HepG2 (cell line): ENCODE data around the gene MIOS. TPM values are rescaled to one million over a fixed set of nuclear protein-coding genes. Genes with fewer than 3 reads are reported as not detected.

Source experiments
- ATAC-seq: fragments of 200-7000 bp; cut with Tn5 transposase; 3 replicates; pipeline ENCODE4 v1.9.1; 2020; ENCODE audit warnings: mild to moderate bottlenecking, moderate library complexity
- BruUV-seq: library from RNA; stranded (reverse); fragments of 400-500 nt; replicated peaks from 2 replicates; lab custom pipeline; 2021; lab: Mats Ljungman, UMichigan
- CTCF ChIA-PET: fragments of 300-600 bp; formaldehyde crosslinking; extraction: SDS; loops from one replicate; lab custom pipeline; 2021; ENCODE audit warnings: low total read pairs, inconsistent platforms, low intra/inter-chr PET ratio; lab: Yijun Ruan, JAX
- POLR2A ChIA-PET: fragments of 350-600 bp; sonication (Branson Sonifier 250); formaldehyde crosslinking; loops from one replicate; lab custom pipeline; 2020; ENCODE audit warnings: antibody characterized with exemption, inconsistent platforms; lab: Yijun Ruan, JAX
- DNase-seq: peaks from one replicate; pipeline ENCODE4 v3.0.0-alpha.2; 2015; ENCODE audit warnings: low spot score
- FAIRE-seq: peaks from 3 replicates; lab custom pipeline; 2011; peaks lifted over from hg19 to GRCh38; lab: Jason Lieb, UNC
- H2AFZ ChIP-seq: one replicate; pipeline ENCODE4 v1.6.1; 2011; ENCODE audit warnings: low read length, inconsistent platforms
- H3K27ac ChIP-seq: fragments of 300-600 bp; 3 replicates; pipeline ENCODE4 v1.8.0; 2011; ENCODE audit warnings: mixed run types, mild to moderate bottlenecking, mixed read lengths, low read length, inconsistent platforms; ENCODE audit not compliant: insufficient read depth; ENCODE audit errors: extremely low read length
- H3K27me3 ChIP-seq, 2 experiments: fragments of 200-600 bp in 1 of 2; 2 replicates in 1 of 2; 3 replicates in 1 of 2; pipeline versions ENCODE4 v1.6.0 to v1.8.0; 2011; ENCODE audit warnings: low read length in 2 of 2, mild to moderate bottlenecking in 2 of 2, moderate library complexity in 2 of 2, inconsistent platforms in 1 of 2; ENCODE audit not compliant: insufficient read depth in 2 of 2, control insufficient read depth in 1 of 2
- H3K36me3 ChIP-seq, 2 experiments: fragments of 200-600 bp in 1 of 2; replicated peaks in 1 of 2; 2 replicates in 1 of 2; 3 replicates in 1 of 2; pipeline versions ENCODE4 v1.5.1 to v1.8.0; 2011; ENCODE audit warnings: low read length in 2 of 2, inconsistent platforms in 1 of 2; ENCODE audit not compliant: insufficient read depth in 2 of 2, control insufficient read depth in 1 of 2
- H3K4me1 ChIP-seq: 2 replicates; pipeline ENCODE4 v1.5.1; 2012; ENCODE audit warnings: low read length, inconsistent platforms; ENCODE audit not compliant: insufficient read depth
- H3K4me2 ChIP-seq: 2 replicates; pipeline ENCODE4 v1.6.0; 2011; ENCODE audit warnings: low read depth, low read length, inconsistent platforms
- H3K4me3 ChIP-seq, 3 experiments: fragments of 200-600 bp in 1 of 3; sonication (generic), shearing (Covaris generic) in 1 of 3; replicated peaks in 1 of 3; 2 replicates each; pipeline ENCODE4 v1.5.1; 2011 to 2016; ENCODE audit warnings: low read length in 3 of 3, inconsistent platforms in 2 of 3, low read depth in 2 of 3, mild to moderate bottlenecking in 2 of 3, control low read depth in 1 of 3, mixed read lengths in 1 of 3; ENCODE audit not compliant: insufficient read depth in 1 of 3
- H3K79me2 ChIP-seq: one replicate; pipeline ENCODE4 v1.6.1; 2011; ENCODE audit warnings: low read length, inconsistent platforms; ENCODE audit not compliant: insufficient read depth
- H3K9ac ChIP-seq: 2 replicates; pipeline ENCODE4 v1.6.0; 2011; ENCODE audit warnings: mild to moderate bottlenecking, low read depth, low read length, inconsistent platforms; ENCODE audit not compliant: insufficient read depth
- H3K9me3 ChIP-seq: 2 replicates; pipeline ENCODE4 v1.5.1; 2012; ENCODE audit warnings: mild to moderate bottlenecking, low read length
- H4K20me1 ChIP-seq: 2 replicates; pipeline ENCODE4 v1.6.0; 2011; ENCODE audit warnings: inconsistent platforms, mild to moderate bottlenecking, low read length, moderate library complexity; ENCODE audit not compliant: insufficient read depth
- ATM ChIP-seq: fragments of 450-650 bp; IDR thresholded peaks from 2 replicates; pipeline ENCODE4 v1.7.1; 2017; ENCODE audit warnings: mild to moderate bottlenecking, borderline replicate concordance
- CAMTA2 ChIP-seq: sonication (generic); formaldehyde crosslinking; IDR thresholded peaks from 2 replicates; pipeline ENCODE4 v1.4.0; 2020; ENCODE audit warnings: mild to moderate bottlenecking, missing genetic modification reagents, borderline replicate concordance
- CBX5 ChIP-seq: sonication (generic); formaldehyde crosslinking; IDR thresholded peaks from 2 replicates; pipeline ENCODE4 v1.4.0; 2020; ENCODE audit warnings: missing genetic modification reagents, borderline replicate concordance
- PAX8 ChIP-seq: sonication (generic); formaldehyde crosslinking; IDR thresholded peaks from 2 replicates; pipeline ENCODE4 v1.8.0; 2022; ENCODE audit warnings: mild to moderate bottlenecking, missing genetic modification reagents, borderline replicate concordance
- RAD51 ChIP-seq: fragments of 450-650 bp; IDR thresholded peaks from 2 replicates; pipeline ENCODE4 v1.6.1; 2016; ENCODE audit warnings: borderline replicate concordance
- SRSF9 ChIP-seq: fragments of 200-400 bp; formaldehyde crosslinking; IDR thresholded peaks from 2 replicates; pipeline ENCODE4 v1.6.1; 2018; ENCODE audit warnings: borderline replicate concordance, mild to moderate bottlenecking, low read depth, low read length; ENCODE audit not compliant: insufficient read depth, poor library complexity, severe bottlenecking
- ZBTB7A ChIP-seq: sonication (generic); formaldehyde crosslinking; IDR thresholded peaks from 2 replicates; pipeline ENCODE4 v1.8.0; 2022; ENCODE audit warnings: mild to moderate bottlenecking, missing genetic modification reagents
- ZFP36L2 ChIP-seq: sonication (generic); formaldehyde crosslinking; IDR thresholded peaks from 2 replicates; pipeline ENCODE4 v1.4.0; 2020; ENCODE audit warnings: missing genetic modification reagents
- ZNF460 ChIP-seq: sonication (generic); formaldehyde crosslinking; IDR thresholded peaks from 2 replicates; pipeline ENCODE4 v1.5.1; 2020; ENCODE audit warnings: missing genetic modification reagents, mild to moderate bottlenecking, borderline replicate concordance
- ZNF615 ChIP-seq: sonication (generic); formaldehyde crosslinking; IDR thresholded peaks from 2 replicates; pipeline ENCODE4 v1.5.0; 2020; ENCODE audit warnings: mild to moderate bottlenecking, missing genetic modification reagents, borderline replicate concordance
- WGBS: methylation state at CpG from one replicate; pipeline ENCODE4 v1.1.6; 2017; ENCODE audit warnings: low lambda C conversion rate; 5-methylcytosine and 5-hydroxymethylcytosine counted together
- in situ Hi-C: cut with HindIII; loops from 2 replicates; pipeline ENCODE4 v1.10.0; 2017; ENCODE audit warnings: low pct_unique_long_range_greater_than_20kb; ENCODE audit not compliant: extremely low pct_ligation_motif_present
- intact Hi-C: fragments of 100-400 bp; cut with micrococcal nuclease; formaldehyde crosslinking; loops from one replicate; pipeline ENCODE4 v1.10.0; 2022; ENCODE audit not compliant: unreplicated experiment
- polyA plus RNA-seq, 8 experiments: library from polyadenylated mRNA; depleted of rRNA in 3 of 8; stranded (reverse) in 7 of 8; unstranded in 1 of 8; fragments of >200 nt; fragmentation: Illumina TruSeq in 4 of 8; extraction: Trizol in 4 of 8; gene quantifications; 2 replicates each; pipeline versions ENCODE4 v1.2.1 to v1.2.3, GENCODE V29; 2011 to 2016; ENCODE audit warnings: low read depth in 4 of 8, missing spikeins in 1 of 8, mixed read lengths in 1 of 8; ENCODE audit not compliant: insufficient read depth in 1 of 8
- total RNA-seq, 5 experiments: library from RNA; depleted of rRNA; stranded (reverse); fragments of >200 nt; fragmentation: Illumina TruSeq; extraction: Trizol; gene quantifications; 2 replicates each; pipeline ENCODE4 v1.2.3, GENCODE V29; 2016; ENCODE audit warnings: low read depth in 1 of 5
- TF ChIP-seq, protein P1 (sequence below): sonication (generic); formaldehyde crosslinking; IDR thresholded peaks from 2 replicates; pipeline ENCODE4 v1.4.0; 2020; ENCODE audit warnings: missing genetic modification reagents
- TF ChIP-seq, protein P2 (sequence below): sonication (generic); formaldehyde crosslinking; IDR thresholded peaks from 2 replicates; pipeline ENCODE4 v1.9.0; 2021; ENCODE audit warnings: missing genetic modification reagents, borderline replicate concordance
- TF ChIP-seq, protein P3 (sequence below): sonication (generic); formaldehyde crosslinking; IDR thresholded peaks from 2 replicates; pipeline ENCODE4 v1.5.0; 2020; ENCODE audit warnings: mild to moderate bottlenecking, missing genetic modification reagents, borderline replicate concordance

MIOS gene
- total and polyA plus RNA-seq, 2 of the 13 experiments (the other 11 are each of a cell fraction or from before 2014, with no cell fraction given) = 15.2 to 33.5 TPM

DNA sequence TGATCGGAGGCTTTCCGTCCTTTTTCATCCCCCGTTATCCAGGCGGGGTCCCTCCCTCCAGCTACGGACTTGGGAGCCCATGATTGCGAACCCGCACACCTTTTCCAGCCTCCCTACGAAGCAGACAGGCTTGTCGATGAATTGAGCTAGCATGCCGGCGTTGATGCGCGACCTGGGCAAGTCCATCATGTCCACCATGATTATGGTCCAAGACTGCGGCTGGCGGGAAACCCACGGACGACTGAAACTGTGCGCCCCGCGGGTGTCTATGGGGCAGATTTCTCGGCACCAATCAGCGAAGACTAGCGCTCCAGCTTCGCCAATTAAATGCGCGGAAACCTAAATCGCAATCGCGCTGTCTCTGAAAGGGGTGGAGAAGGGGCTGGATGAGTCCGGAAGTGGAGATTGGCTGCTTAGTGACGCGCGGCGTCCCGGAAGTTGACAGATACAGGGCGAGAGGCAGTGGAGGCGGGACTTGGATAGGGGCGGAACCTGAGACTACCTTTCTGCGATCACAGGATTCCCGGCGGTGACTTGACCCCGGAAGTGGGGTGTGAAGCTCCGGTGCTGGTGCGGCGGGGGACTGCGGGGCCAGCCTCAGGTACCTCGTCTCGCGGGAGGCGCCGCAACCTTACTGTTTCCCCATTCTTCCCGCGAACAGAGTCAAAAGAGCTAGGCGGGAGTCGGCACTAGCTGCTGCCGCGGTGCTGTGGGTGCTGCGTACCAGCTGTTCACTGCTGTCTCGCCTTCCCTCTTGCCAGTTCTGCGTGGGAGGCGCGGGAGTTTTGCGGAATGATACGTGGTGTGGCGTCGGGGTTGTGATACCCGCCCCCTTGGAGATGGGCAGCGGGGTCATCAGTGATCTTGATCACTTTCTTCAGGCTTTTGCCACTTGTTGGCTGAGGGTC is 73.8 kb downstream of the MIOS start, which contains the start of gene UMAD1:
TSS of gene UMAD1 (plus strand) at position 532 of the 908 bp plus-strand sequence. CDS start 32,620 bp downstream, outside the sequence.
- in situ Hi-C loops (no loop called here), intact Hi-C loops (loop anchor here (1.0 to 10.0 kb wide), 3 partner anchors 73 to 216 kb away; no protein-coding TSS in a partner anchor)
- Histone ChIP-seq H3K4me3 (peak within 1 kb of the TSS; percentile 88 to 95 (median 94)), H3K9me3 (no peaks in the 10 kb centered on the region), H4K20me1 (no peaks in the 10 kb centered on the region), H3K4me1 (peaks cover 35% of the 10 kb centered on the region), H3K79me2 (peaks cover 27% of the 10 kb centered on the region), H3K4me2 (peak within 1 kb of the TSS; percentile 97), H3K36me3 (no peaks in the 10 kb centered on the region; a peak in 1 of 5 replicates), H2AFZ (peak within 1 kb of the TSS; percentile 79), H3K9ac (peak within 1 kb of the TSS; percentile 84), H3K27me3 (no peaks in the 10 kb centered on the region; a peak in 1 of 5 replicates), H3K27ac (peak within 1 kb of the TSS; percentile 82)
- WGBS = 1% methylated on average over 20 of the region's 68 CpGs
- DNase-seq (peak; percentile 99), FAIRE-seq (peak; percentile 96), ATAC-seq (peak; percentile 98)
- no TSS peak for BruUV-seq
- ChIA-PET CTCF (no interaction called here), POLR2A (interaction anchor here (0.8 to 1.2 kb wide), 6 partner anchors 19 to 330 kb away, joined by 3 to 4 read pairs (median 3); no protein-coding TSS in a partner anchor)
- TF ChIP-seq CBX5 (CRISPR knock-in tag) (peak; percentile 15; the same call in 1 of the 2 replicates), ZFP36L2 (CRISPR knock-in tag) (no peak), SRSF9 (no peak), RAD51 (no peak), ATM (no peak), PAX8 (CRISPR knock-in tag) (no peak), ZNF615 (no peak), ZBTB7A (CRISPR knock-in tag) (no peak), CAMTA2 (CRISPR knock-in tag) (no peak; the same call in 1 of the 2 replicates), ZNF460 (no peak)
- TF ChIP-seq, protein P1, sequence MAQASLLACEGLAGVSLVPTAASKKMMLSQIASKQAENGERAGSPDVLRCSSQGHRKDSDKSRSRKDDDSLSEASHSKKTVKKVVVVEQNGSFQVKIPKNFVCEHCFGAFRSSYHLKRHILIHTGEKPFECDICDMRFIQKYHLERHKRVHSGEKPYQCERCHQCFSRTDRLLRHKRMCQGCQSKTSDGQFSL (CRISPR knock-in tag) = no peak
- TF ChIP-seq, protein P2, sequence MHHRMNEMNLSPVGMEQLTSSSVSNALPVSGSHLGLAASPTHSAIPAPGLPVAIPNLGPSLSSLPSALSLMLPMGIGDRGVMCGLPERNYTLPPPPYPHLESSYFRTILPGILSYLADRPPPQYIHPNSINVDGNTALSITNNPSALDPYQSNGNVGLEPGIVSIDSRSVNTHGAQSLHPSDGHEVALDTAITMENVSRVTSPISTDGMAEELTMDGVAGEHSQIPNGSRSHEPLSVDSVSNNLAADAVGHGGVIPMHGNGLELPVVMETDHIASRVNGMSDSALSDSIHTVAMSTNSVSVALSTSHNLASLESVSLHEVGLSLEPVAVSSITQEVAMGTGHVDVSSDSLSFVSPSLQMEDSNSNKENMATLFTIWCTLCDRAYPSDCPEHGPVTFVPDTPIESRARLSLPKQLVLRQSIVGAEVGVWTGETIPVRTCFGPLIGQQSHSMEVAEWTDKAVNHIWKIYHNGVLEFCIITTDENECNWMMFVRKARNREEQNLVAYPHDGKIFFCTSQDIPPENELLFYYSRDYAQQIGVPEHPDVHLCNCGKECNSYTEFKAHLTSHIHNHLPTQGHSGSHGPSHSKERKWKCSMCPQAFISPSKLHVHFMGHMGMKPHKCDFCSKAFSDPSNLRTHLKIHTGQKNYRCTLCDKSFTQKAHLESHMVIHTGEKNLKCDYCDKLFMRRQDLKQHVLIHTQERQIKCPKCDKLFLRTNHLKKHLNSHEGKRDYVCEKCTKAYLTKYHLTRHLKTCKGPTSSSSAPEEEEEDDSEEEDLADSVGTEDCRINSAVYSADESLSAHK (CRISPR knock-in tag) = no peak
- TF ChIP-seq, protein P3, sequence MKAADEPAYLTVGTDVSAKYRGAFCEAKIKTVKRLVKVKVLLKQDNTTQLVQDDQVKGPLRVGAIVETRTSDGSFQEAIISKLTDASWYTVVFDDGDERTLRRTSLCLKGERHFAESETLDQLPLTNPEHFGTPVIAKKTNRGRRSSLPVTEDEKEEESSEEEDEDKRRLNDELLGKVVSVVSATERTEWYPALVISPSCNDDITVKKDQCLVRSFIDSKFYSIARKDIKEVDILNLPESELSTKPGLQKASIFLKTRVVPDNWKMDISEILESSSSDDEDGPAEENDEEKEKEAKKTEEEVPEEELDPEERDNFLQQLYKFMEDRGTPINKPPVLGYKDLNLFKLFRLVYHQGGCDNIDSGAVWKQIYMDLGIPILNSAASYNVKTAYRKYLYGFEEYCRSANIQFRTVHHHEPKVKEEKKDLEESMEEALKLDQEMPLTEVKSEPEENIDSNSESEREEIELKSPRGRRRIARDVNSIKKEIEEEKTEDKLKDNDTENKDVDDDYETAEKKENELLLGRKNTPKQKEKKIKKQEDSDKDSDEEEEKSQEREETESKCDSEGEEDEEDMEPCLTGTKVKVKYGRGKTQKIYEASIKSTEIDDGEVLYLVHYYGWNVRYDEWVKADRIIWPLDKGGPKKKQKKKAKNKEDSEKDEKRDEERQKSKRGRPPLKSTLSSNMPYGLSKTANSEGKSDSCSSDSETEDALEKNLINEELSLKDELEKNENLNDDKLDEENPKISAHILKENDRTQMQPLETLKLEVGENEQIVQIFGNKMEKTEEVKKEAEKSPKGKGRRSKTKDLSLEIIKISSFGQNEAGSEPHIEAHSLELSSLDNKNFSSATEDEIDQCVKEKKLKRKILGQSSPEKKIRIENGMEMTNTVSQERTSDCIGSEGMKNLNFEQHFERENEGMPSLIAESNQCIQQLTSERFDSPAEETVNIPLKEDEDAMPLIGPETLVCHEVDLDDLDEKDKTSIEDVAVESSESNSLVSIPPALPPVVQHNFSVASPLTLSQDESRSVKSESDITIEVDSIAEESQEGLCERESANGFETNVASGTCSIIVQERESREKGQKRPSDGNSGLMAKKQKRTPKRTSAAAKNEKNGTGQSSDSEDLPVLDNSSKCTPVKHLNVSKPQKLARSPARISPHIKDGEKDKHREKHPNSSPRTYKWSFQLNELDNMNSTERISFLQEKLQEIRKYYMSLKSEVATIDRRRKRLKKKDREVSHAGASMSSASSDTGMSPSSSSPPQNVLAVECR (CRISPR knock-in tag) = peak; percentile 98
